ENCODE results near the gene PRPSAP2.

- TF ChIP-seq CTCF (IDR thresholded peaks at IDR 0.05) (no peak), POLR2A (IDR thresholded peaks at IDR 0.05) (no peak)
These were observed 97.1 kb downstream of the PRPSAP2 start for GRCh38 chr17:18955009-18955408.

Measured in upper lobe of left lung (tissue), 4 donors.